NCI-H526 (cell line): ENCODE results near the gene ARF5.
"Not testable (repeated sequence)": the region's sequence is repeated elsewhere in the genome, so short reads cannot be mapped to it uniquely, and the experiment has no call there.

ENCODE experiments used
- DNase-seq, 2 experiments: peaks; one replicate each; lab custom pipeline; 2025; lab: John Stamatoyannopoulos, UW

ARF5 gene

DNA sequence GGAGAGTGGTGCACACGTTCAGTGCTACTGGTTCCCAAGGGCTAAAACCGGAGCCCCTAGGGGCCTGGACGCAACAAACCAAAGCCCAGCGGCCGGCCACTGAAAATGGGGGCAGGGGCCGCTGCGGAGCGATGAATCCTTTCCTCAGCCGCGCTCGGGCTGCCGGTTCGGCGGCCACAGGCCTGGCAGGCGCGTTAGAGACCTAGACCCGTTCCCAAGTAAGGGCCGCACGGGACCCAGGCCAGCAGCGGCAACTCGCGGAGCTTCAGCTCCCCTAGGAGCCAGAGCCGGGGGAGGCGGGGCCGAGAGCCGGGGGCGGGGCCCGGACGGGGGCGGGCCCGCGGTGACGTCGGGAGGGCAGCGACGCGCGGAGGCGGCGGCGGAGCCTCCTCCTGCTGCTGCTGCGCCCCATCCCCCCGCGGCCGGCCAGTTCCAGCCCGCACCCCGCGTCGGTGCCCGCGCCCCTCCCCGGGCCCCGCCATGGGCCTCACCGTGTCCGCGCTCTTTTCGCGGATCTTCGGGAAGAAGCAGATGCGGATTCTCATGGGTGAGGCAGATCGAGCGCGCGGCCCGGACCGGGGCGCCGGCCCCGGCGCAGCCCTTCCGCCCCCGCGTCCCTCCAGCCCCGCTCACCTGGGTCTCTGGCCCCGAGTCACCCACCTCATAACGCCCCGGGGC is at the start of gene ARF5:
Gene ARF5 (plus strand): TSS at position 393 of the 678 bp plus-strand sequence. CDS start 88 bp downstream, at position 481.
- DNase-seq: peak; percentile 29 to 94

DNA sequence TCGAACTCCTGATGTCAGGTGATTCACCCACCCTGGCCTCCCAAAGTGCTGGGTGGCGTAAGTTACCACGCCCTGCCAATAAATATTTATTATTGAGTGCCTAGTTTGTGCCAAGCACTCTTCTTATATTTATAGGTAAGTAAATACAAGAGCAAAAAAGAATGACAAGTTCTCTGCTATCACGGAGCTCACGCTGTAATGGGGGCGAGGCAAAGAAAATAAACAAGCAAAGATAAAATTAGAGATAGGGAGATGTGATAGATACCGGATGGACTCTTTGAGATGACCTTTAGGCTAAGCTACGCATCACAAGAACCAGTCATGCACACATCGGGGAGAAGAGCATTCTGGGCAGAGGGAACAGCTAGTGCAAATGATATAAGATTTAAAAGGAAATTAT is 49.1 kb upstream of the ARF5 start:
- DNase-seq: no peak

DNA sequence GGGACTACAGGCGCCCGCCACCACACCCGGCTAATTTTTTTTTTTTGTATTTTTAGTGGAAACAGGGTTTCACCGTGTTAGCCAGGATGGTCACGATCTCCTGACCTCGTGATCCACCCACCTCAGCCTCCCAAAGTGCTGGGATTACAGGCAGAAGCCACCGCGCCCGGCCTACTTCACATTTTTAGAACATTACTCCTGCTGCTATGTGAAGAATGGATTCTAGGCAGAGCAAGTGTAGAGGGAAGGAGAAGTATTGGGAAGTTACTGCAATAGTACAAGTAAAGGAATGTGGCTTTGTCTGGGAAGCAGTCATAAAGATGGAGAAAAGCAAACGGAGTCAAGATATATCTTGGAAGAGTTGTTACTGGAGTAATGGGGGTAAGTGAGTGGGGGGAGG is 47.8 kb upstream of the ARF5 start:
- not testable (repeated sequence) for DNase-seq

DNA sequence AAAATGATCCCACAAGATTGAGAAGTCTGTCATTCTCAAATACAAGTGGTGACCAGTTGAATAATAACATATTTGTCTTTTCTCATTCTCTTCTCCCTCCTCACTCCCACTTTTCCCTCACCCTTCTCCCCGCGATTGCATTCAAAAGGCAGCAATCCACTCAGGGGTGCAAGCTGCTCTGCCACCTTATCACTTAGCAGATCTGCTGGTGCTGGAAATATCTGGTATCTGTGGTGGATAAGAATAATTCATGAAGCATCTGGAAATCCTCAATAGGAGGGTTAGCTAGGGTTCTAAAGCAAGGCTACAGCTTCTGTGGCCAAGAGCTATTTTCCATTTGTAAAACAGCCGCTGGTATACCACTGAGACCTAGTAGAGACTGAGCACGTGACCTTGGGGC is 46.7 kb upstream of the ARF5 start:
- no peak for DNase-seq

DNA sequence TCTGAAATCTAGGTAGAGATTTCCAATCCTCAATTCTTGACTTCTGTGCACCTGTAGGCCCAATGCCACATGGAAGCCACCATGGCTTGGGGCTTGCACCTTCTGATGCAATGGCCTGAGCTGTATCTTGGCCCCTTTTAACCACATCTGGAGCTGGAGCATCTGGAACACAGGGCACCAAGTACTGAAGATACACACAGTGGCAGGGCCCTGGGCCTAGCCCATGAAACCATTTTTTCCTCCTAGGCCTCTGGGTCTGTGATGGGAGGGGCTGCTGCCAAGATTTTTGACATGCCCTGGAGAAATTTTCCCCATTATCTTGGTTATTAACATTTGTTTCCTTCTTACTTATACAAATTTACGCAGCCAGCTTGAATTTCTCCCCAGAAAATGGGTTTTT is 41.9 kb upstream of the ARF5 start:
- DNase-seq: no peak

DNA sequence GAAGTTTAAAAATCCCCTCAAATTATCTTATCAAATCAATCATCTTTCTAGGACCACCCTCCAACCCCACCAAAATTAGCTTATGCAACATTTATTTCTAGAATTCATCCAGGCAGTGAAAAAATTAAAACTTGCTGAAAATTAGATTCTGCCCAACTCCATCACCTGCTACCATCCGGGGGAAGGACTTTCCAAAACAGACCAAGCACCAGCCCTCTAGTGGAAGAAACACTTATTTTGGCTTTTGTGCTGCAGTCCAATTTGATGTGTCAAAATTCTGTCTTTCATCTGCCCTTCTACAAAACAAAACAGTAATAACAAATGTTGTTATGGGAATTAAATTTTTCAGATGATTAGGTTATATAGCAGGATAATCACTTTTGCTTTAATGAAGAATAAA is 38.0 kb upstream of the ARF5 start:
- no peak for DNase-seq

DNA sequence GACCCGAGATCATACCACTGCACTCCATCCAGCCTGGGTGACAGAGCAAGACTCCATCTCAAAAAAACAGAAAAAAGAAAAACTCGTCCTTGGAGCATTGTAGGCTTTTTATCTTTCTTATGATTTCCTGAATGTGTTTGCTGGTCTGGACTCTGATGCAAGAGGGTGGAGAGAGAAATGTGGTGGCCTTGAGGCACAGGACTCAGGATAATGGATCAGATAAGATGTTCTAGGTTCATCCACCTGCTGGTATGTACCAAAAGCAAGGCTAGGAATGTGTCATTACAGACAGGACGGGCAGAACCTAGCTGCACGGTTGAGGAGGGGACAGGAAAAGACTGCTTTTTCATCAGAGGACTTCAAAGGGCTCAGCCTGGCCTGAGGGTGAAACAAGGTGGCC is 36.3 kb upstream of the ARF5 start:
- DNase-seq: no peak

DNA sequence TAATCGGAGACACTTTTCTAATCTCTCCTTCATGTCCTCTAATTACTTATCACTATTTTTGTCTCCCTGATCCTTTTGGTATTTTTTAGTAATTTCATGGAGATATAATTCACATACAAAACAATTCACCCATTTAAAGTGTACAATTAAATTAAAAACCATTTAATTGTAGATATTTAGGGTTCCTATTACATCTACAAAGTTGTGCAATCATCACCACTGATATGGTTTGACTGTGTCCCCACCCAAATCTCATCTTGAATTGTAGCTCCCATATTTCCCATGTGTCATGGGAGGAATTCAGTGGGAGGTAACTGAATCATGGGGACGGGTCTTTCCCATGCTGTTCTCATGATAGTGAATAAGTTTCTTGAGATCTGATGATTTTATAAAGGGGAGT is 31.8 kb upstream of the ARF5 start:
- no peak for DNase-seq

DNA sequence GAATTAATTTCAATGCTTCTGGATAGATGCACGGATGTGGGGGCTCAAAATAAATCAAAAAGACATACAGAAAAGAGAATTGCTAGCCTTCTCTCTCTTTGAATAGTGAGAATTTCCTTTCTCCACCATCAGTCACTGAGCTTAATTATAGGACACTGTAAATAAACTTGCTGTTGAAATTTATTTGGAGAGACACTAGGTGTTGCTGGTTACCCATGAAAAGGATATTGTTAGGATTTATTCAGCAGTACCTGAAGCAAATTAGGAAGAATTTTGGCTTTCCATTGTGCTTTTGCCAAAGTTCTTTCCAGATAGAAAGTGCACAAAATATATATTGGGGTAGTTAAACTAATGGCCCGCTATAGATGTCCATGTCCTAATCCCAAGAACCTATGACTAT is 30.4 kb upstream of the ARF5 start:
- no peak for DNase-seq

DNA sequence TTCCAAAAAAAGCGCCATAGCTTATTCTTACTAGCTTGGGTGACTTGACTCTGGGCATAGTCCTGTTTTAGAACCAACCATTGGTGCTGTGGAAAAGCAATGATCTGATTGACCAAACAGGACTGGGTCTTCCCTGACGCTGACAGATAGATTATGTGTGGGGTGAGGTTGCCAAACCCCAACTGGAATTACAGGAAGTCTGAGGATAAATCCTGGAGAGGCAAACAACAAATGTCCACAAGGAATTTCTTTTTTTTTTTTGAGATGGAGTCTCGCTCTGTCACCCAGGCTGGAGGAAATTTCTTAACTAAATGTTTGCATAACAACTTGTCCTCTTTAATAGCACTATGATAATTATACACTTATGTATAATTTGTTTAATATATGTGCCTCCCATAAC is 22.0 kb upstream of the ARF5 start:
- DNase-seq: no peak

DNA sequence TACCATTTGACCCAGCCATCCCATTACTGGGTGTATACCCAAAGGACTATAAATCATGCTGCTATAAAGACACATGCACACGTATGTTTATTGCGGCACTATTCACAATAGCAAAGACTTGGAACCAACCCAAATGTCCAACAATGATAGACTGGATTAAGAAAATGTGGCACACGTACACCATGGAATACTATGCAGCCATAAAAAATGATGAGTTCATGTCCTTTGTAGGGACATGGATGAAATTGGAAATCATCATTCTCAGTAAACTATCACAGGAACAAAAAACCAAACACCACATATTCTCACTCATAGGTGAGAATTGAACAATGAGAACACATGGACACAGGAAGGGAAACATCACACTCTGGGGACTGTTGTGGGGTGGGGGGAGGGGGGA is 20.2 kb upstream of the ARF5 start:
- DNase-seq: not testable (repeated sequence)

DNA sequence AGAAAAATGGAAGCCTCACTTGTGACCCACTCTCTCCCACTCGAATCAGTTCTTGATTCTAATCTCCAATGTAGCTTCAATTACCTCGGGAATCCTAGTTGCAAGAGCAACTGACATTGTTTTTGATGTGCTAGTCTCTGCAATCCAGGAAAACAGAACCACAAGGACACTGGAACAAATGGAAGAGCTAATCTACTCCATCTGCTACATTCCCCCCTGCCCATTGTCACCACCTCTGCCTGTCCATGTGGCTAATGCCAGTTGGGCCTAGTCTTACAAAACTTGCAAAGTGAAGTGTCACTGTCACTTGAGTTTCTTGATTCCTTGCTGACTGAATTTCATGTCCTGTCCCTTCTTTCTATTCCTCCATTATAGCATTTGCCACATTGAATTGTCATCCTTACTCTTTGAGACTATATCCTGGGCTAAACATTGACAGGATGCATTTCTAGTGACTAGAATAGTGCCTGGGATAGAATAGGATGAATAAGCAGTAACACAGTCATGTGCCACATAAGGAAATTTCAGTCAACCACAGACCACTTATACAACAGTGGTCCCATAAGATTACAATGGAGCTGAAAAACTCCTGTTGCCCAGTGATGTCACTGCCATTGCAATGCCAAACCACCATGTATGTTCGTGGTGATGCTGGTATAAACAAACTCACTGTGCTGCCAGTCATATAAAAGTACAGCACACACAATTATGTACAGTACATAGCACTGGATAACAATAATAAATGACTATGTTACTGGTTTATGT is 16.3 kb upstream of the ARF5 start:
- DNase-seq: no peak

DNA sequence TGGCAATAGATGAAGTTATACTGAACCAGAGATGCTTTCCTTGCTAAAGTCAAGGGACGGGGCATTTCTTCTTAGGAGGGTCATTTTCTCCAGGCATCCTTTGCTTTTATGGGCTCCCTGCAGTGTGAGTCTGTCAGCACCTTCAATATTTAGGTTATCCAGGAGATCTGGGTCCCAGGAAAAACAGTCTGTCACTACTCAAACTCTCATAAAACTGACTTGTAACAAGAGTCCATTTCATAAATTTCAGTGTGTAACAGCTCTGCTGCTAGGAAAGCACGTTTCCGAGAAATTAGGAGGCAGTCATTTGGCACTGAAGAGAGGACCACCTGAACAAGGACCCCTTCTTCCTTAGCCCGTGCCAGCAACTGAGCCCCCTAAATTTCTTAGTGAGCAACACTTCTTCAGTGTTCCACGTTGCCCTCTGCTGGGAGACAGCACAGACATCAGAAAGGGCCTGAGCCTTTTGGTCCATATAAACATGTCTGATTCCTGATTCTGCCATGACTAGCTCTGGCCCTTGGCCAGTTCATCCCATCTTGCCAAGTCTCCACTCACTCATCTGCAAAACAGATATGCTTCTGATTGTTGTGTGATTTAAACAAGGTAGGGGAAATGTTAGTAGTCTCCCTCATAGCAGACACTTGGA is 10.1 kb upstream of the ARF5 start:
- DNase-seq: no peak

DNA sequence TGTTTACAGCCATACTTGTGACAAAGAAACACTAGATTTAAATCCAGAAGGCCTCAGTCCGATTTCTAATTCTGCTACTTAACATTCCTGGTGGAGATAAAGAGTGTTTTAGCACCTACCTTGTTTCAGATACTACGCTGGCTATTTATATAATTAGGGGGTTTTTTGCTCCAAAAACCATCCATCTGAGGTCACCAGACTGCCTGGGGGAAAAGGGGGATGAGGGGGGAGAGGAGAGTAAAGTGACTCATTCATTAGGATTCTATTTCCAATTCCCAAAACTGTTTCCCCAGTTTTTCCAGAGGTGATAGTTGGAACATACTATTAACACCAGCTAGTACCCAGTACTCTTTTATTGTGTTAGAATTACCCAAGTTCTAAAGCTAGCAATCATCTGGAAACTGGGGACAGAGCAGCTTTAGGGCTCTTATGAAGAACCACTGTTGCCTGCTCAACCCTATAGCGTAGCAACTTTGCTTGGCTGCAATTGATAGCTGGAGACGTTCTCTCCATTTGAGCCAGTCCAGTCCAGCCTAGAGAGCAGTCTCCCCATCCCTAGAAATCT is 9.4 kb upstream of the ARF5 start:
- no peak for DNase-seq

DNA sequence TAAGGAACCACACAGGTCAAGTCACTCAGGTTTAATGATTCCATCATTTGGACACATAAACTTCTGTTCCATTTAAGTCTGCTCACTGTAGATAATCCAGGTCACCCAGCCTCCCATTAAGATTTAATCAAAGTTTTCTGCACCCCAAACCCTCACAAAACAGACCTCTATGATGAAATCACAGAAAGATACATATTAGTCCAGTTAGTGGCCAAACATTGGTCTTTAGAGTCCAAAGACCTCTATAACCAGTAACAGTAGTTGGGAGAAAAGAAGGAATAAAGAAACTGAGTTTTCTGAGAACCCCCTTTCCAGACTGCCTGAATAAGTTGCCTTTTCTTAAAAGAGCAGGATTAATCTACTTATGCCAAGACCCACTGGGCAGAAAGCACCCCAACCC is 7.6 kb upstream of the ARF5 start:
- no peak for DNase-seq

DNA sequence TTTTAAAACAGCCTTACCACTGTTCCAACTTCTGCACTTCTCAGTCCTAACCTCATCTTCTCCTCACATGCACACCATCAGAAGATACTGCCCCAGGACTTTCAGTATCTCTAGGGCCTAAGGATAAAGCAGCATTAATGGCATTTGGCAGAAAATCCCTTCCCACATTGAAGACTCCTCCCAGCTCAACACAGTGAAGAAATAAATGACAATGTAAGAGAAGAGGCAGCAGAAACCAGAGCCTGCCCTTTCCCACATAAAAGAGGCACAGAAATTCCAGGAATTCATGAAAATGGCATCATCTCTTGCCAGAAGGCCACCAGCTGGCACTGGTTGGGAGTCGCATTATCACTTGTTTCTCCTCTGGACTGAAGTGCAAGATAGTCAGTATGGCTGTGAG is 6.5 kb upstream of the ARF5 start:
- DNase-seq: no peak

DNA sequence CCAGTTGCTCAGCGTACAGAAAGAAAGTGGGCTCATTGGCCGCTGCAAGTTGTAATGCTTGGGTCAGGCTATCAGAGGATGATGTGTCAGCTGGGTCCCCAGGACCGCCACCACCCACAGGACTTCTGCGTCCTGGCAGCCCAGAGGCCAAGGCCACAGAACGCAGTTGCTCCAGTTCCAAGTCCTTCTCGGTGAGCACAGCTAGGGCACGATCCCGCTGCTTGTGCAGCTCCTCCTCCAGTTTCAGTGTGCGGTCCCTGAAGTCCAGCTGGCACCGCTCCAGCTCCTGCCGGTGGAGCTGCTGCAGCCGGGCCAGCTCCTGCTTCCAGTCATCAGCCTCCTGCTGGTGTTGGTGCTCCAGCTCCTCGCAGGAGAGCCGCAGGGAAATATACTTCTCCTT is 5.8 kb upstream of the ARF5 start:
- DNase-seq: no peak

DNA sequence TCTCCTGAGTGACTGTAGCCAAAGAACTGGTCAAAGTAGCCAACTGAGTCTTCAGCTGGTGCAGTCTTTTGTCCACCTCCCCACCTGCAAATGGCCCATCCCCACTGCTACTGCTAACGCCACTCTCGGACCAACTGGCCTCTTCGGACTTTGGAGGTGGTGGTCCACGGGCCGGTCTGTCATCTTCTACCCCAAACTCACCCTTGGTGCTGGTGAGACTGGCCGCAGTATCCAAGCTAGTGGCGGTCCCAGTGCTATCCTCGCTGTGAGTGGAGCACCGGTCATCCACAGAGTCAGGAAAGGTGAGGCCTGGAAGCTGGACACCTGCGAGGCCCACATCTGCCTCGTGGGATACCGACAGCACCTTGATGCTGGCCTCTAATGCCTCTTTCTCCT is 3.6 kb upstream of the ARF5 start:
- DNase-seq: no peak

DNA sequence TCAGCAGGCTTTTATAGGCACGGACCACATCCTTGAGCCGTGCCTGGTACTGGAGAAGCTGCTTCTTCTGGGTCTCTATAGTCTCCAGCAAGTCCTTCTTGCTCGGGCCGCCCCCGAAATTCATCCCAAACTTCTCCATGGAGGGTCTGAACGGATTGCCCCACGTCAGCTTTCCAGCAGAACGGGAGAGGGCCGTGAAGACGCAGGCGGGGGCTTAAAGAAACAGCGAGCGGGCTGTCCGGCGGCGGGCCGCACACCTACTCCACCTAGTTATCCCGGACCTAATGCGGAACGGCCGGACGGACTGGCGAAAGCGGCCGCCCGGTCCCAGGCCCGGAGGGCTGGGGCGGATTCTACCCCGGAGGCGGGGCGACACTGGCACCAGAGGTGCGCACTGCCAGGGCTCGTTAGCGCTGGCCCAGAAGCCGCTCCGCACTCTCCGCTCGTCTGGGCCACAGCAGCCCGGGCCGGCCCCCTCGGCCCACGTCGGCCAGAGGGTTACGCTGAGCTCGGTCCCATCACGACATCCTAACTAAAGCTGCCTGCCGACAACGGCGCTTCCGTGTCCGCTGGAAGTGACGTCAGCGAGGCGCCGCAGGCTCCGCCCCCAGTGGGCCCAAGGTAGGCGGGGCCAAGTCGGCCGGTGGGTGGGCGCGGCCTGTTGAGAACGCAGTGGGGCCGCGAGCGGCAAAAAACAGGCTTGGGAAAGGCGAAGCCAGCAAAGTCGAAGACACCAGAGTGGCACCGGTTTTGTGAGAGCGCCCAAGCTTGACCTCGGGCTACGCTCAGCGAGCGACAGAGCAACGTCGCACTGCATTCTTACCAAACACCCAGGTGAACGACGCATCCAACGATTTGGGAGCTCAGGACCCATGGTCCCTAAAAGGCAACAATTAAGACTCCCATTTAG is 2.9 kb upstream of the ARF5 start, which contains the start of gene GCC1:
Gene GCC1 (minus strand): TSS at position 553 of the 910 bp plus-strand sequence. CDS start 414 bp downstream, at position 139.
- peak; percentile 64 to 93 for DNase-seq

DNA sequence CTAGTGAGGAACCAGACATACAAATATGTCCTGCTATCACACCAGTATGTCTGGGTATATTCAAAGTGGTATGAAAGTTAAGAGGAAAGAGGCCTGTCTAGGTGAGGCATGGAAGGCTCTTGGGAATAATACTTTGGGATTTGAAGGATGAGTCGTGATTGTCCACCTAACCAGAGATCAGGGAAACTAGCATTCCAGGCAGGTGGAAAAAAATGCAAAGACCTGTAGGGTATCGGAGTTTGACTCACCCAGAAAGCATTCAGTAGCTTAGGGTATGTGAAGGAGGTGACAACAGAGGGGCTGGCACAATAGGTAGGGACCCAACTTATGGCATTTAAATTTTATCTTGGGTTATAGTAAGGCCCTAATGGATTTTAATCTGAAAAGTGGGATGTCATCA is 1.9 kb upstream of the ARF5 start:
- no peak for DNase-seq

DNA sequence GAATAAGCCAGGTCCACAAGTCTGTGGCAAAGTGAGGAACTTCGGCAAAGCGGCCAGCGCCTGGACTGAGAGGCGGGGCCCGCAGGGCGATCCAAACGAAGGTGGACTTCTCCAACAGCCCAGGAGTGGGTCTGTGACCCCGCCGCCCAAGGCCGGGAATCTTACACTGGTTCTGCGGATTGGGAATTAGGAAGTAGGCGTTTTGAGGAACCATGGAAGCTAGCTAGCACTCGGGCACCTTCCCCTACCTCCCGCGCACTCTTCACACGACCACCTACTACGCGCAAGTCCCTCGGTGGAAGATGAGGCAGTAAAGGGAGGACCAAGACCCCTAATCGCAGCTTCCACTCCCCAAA is 570 bp upstream of the ARF5 start:
- no peak for DNase-seq
